ENCODE measurements around the gene DEGS2. TPM values are rescaled to one million over a fixed set of nuclear protein-coding genes. Genes with fewer than 3 reads are reported as not detected.

DEGS2 gene
- total and polyA plus RNA-seq, 2 of the 13 experiments (the other 11 are each of a cell fraction or from before 2014, with no cell fraction given), result 0.09 TPM

- no peak for FAIRE-seq
- Histone ChIP-seq H3K79me2 (ENCODE audit: insufficient read depth, low read length) (no peaks in the 10 kb centered on the region), H3K9ac (ENCODE audit: insufficient read depth, low read depth, low read length) (no peak overlapping the region), H3K4me1 (ENCODE audit: insufficient read depth, low read length) (peaks cover 31% of the 10 kb centered on the region), H2AFZ (ENCODE audit: low read length) (no peak overlapping the region), H3K27ac (ENCODE audit: extremely low read length, insufficient read depth, low read length) (no peak overlapping the region), H3K9me3 (ENCODE audit: low read length) (no peaks in the 10 kb centered on the region), H3K27me3 (ENCODE audit: control insufficient read depth in 1 of 2, insufficient read depth in 2 of 2, low read length in 2 of 2) (no peaks in the 10 kb centered on the region), H3K4me2 (ENCODE audit: low read depth, low read length) (no peak overlapping the region), H3K4me3 (replicated peaks in 1 of 3; ENCODE audit: insufficient read depth in 1 of 3, low read depth in 2 of 3, low read length in 3 of 3) (no peak overlapping the region), H4K20me1 (ENCODE audit: insufficient read depth, low read length) (no peaks in the 10 kb centered on the region), H3K36me3 (replicated peaks in 1 of 2; ENCODE audit: control insufficient read depth in 1 of 2, insufficient read depth in 2 of 2, low read length in 2 of 2) (peaks cover 6 to 10% of the 10 kb centered on the region in 2 experiments; a peak in 2 of 5 replicates)
- in situ Hi-C loops (cut with HindIII; ENCODE audit: extremely low pct_ligation_motif_present, low pct_unique_long_range_greater_than_20kb) (no loop called here), intact Hi-C loops (cut with micrococcal nuclease; ENCODE audit: unreplicated experiment) (no loop called here)
- ATAC-seq, result no peak
- no peak for TF ChIP-seq ZNF20 (CRISPR knock-in tag; IDR thresholded peaks at IDR 0.05)
- TF ChIP-seq ZNF570 (CRISPR knock-in tag; IDR thresholded peaks at IDR 0.05; ENCODE audit: borderline replicate concordance), result no peak
- 97% methylated on average over 5 of the region's 12 CpGs for WGBS (ENCODE audit: low lambda C conversion rate)
- ChIA-PET CTCF (ENCODE audit: low intra/inter-chr PET ratio, low total read pairs) (no interaction called here), POLR2A (no interaction called here)
- DNase-seq (ENCODE audit: low spot score), result no peak
- BruUV-seq (replicated peaks), result no TSS peak
These were observed 26.4 kb downstream of the DEGS2 start for GRCh38 chr14:100132903-100133510.

- over 99% methylated on average over 11 of the region's 25 CpGs for WGBS (ENCODE audit: low lambda C conversion rate)
- Histone ChIP-seq H3K9ac (ENCODE audit: insufficient read depth, low read depth, low read length) (no peak overlapping the region), H3K4me1 (ENCODE audit: insufficient read depth, low read length) (peaks cover 31% of the 10 kb centered on the region), H3K4me2 (ENCODE audit: low read depth, low read length) (no peak overlapping the region), H3K4me3 (replicated peaks in 1 of 3; ENCODE audit: insufficient read depth in 1 of 3, low read depth in 2 of 3, low read length in 3 of 3) (no peak overlapping the region), H3K9me3 (ENCODE audit: low read length) (no peaks in the 10 kb centered on the region), H4K20me1 (ENCODE audit: insufficient read depth, low read length) (no peaks in the 10 kb centered on the region), H3K36me3 (replicated peaks in 1 of 2; ENCODE audit: control insufficient read depth in 1 of 2, insufficient read depth in 2 of 2, low read length in 2 of 2) (peaks cover 6 to 10% of the 10 kb centered on the region in 2 experiments; a peak in 3 of 5 replicates), H2AFZ (ENCODE audit: low read length) (no peak overlapping the region), H3K27ac (ENCODE audit: extremely low read length, insufficient read depth, low read length) (no peak overlapping the region), H3K79me2 (ENCODE audit: insufficient read depth, low read length) (no peaks in the 10 kb centered on the region), H3K27me3 (ENCODE audit: control insufficient read depth in 1 of 2, insufficient read depth in 2 of 2, low read length in 2 of 2) (no peaks in the 10 kb centered on the region)
- ChIA-PET POLR2A (interaction anchor here (0.9 kb wide), 1 partner anchor 23 kb away, joined by 3 read pairs; no protein-coding TSS in a partner anchor), CTCF (ENCODE audit: low intra/inter-chr PET ratio, low total read pairs) (no interaction called here)
- DNase-seq (ENCODE audit: low spot score) (no peak), ATAC-seq (no peak), FAIRE-seq (no peak)
- BruUV-seq (replicated peaks), result no TSS peak
- TF ChIP-seq RFXANK (CRISPR knock-in tag; IDR thresholded peaks at IDR 0.05), result no peak
- TF ChIP-seq, protein P1, sequence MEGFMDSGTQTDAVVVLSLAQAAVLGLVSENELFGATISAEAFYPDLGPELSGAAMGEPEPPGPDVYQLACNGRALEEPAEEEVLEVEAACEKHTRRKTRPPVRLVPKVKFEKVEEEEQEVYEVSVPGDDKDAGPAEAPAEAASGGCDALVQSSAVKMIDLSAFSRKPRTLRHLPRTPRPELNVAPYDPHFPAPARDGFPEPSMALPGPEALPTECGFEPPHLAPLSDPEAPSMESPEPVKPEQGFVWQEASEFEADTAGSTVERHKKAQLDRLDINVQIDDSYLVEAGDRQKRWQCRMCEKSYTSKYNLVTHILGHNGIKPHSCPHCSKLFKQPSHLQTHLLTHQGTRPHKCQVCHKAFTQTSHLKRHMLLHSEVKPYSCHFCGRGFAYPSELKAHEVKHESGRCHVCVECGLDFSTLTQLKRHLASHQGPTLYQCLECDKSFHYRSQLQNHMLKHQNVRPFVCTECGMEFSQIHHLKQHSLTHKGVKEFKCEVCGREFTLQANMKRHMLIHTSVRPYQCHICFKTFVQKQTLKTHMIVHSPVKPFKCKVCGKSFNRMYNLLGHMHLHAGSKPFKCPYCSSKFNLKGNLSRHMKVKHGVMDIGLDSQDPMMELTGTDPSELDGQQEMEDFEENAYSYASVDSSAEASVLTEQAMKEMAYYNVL (CRISPR knock-in tag; IDR thresholded peaks at IDR 0.05; ENCODE audit: borderline replicate concordance), result no peak
- TF ChIP-seq RNF219 (CRISPR knock-in tag; IDR thresholded peaks at IDR 0.05), result no peak
- TF ChIP-seq PITX1 (CRISPR knock-in tag; IDR thresholded peaks at IDR 0.05), result no peak
- no peak for TF ChIP-seq HNF1B (CRISPR knock-in tag; IDR thresholded peaks at IDR 0.05)
- no peak for TF ChIP-seq MAFF (IDR thresholded peaks at IDR 0.05; ENCODE audit: low read depth, low read length)
- TF ChIP-seq ZEB1 (IDR thresholded peaks at IDR 0.05; ENCODE audit: insufficient replicate concordance, low read depth), result no peak
- TF ChIP-seq SALL1 (CRISPR knock-in tag; IDR thresholded peaks at IDR 0.05), result no peak
- intact Hi-C loops (cut with micrococcal nuclease; ENCODE audit: unreplicated experiment) (no loop called here), in situ Hi-C loops (cut with HindIII; ENCODE audit: extremely low pct_ligation_motif_present, low pct_unique_long_range_greater_than_20kb) (no loop called here)
These were observed 27.1 kb downstream of the DEGS2 start for GRCh38 chr14:100132161-100132902.

Measured in HepG2 (cell line).